GOT3 (cell line): ENCODE results near the gene RAB14.

Source experiments
- DNase-seq: peaks from one replicate; lab custom pipeline; 2025; ENCODE audit warnings: mixed read lengths; lab: John Stamatoyannopoulos, UW

RAB14 gene

GRCh38 chr9:121219530-121219929 lies 17.9 kb upstream of the RAB14 start:
- DNase-seq, result no peak

DNA sequence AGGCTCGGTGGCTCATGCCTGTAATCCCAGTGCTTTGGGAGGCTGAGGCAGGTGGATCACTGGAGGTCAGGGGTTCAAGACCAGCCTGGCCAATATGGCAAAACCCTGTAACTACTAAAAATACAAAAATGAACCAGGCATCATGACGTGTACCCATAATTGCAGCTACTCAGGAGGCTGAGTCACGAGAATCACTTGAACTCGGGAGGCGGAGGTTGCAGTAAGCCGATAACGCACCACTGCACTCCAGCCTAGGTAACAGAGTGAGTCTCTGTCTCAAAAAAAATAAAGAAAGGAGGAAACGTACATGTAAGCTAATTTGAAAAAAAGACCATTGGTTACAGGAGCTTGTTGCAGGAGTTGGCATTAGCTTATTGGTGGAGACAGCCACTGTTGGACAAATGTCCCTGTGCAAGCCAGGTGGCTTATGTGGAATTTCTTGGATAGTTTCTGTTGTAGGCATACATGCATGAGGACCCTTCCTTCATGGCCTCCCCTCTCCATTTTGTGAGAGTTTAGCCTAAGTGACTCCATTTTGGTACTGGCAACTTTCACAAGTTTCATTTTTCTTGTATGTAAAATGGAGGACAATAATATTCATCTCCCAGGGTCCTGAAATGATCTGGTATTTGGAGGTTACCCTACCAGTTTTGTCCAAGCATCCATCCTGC lies 16.8 kb upstream of the RAB14 start:
- DNase-seq, result no peak

- DNase-seq, result no peak
Observed at GRCh38 chr9:121217609-121218292, 16.1 kb upstream of the RAB14 start.

DNA sequence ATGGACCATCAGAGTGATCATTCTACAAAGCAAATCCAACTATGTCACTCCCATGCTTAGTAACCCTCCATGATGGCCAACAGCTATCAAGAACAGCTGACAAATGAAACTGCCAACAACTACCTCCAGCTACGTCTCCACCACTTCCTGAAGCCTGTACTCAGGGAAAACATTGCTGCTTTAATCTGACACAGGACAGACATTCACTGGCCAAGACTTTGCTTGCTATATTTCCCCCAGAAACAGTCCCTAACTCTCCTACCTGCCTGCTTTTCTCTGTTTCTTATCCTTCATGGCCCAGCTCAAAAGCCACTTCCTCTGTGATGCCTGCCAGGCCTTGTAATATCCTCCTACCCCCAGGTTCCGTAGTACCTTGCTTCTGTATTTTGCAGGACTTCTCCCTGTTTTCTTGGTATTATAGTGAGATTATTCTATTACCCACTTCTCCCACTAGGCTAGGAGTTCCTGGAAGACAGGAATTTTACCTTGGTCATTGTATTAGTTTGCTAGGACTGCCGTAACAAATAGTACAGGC lies 14.7 kb upstream of the RAB14 start:
- DNase-seq, result no peak

DNA sequence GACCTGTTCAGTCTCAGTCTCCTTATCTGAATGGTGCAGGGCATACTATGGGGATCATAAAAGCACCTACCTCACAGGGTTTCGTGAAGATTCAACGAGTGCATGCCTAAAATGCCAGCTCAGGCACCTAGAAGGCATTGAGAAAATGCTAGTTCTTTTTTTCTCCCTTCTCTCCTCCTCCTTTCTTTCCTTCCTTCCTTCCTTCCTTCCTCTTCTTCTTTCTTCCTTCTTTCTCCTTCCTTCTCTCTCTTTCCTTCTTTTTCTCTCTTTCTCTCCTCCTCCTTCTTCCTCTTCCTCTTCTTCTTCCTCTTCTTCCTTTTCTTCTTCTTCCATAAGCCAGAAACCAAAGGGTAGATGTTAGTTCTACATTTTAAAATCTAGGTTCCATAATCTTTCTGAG lies 12.3 kb upstream of the RAB14 start:
- DNase-seq, result no peak

- DNase-seq, result peak; percentile 5
Observed at GRCh38 chr9:121213136-121213806, 11.6 kb upstream of the RAB14 start.

DNA sequence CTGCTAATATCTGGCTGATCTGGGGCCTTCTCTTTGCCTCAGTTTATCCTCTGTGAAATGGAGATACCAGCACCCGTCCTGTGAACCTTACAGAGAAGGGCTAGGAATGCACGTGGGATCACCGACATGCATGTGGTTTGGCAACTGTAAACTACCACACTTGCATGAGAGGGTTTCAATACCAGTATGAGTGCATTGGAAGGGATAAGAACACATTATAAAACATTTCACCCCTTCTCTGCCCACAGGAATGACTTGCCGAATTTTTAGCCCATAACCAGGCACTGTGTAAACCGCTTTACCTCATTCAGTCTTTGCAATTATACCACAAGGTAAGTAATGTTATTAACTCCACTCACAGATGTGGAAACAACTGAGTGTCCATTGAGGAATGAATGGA lies 8.9 kb upstream of the RAB14 start:
- no peak for DNase-seq

DNA sequence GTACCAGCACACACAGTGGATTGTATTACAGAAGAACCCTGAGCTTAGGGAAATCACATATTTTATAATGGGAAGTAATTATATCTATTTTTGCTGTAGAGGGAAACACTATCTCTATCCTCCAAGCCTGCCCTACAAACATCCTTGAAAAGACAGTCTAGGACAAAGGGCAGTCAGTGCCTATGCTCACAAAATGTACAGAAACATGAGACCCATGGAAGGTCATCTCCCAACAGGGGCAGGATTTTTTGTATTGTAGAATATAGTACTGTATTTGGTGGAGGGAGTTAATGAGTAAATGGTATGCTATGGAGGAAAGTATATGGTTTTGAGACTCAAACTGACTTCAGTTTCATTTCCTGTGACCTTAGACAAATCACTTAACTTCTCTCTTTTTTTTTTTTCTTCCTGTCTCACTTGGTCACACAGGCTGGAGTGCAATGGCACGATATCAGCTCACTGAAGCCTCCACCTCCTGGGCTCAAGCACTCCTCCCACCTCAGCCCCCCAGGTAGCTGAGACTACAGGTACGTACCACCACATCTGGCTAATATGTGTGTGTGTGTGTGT lies 5.8 kb upstream of the RAB14 start:
- no peak for DNase-seq

- DNase-seq, result no peak
Observed at GRCh38 chr9:121206516-121207370, 5.1 kb upstream of the RAB14 start.

GRCh38 chr9:121204611-121205010 lies 2.9 kb upstream of the RAB14 start:
- DNase-seq, result no peak

DNA sequence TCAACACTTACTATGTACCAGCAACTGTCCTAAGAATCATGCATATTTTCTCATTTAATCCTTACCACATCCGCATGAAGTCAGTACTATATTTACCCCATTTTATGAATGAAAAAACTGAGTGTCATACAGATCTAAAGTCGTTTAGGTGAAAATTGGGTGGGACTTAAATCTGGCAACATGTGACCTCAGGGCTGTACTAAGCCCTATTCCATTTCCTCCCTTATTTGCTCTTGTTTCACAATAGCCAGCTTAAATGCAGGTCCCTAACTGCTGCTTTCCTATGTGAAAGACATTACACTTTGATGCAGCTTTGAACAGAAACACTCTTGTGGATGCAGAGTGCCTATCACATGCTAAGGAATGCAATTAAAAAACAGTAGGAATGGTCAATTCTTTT lies 2.5 kb upstream of the RAB14 start:
- no peak for DNase-seq

DNA sequence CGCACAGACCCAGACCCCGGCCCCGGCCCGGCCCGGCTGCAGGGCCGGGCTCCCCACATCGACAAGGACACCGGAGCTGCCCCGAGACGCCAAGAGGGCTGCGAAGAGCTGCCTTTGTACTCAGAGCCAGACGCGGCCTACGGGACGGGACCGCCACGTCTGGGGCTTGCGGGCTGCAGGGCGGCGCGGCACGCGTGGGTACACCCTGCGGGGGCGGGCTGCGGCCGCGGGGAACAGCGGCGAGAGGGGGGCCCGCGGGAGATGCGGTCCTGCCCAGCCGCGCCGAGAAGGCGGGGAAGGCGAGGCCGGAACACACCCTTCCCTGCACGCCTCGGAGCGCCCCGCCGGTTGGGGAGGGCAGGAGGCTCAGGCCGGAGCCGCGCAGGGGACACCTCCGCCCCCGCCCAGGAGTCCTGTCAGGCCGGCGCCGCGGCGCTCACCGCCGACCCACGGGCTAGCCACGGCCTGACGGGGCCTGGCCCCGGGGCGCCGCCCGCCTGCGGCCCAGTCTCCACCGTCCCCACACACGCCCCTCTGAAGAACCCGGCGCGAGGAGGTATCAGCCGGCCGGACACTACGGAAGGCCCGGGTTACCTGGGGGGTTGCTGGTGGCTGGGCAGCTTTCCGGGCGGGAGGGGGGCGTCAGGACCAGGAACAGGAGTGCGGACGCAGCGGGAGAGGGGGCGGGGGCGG lies 478 bp downstream of the RAB14 start:
- no peak for DNase-seq

GRCh38 chr9:121200356-121200755 lies 1.3 kb downstream of the RAB14 start:
- no peak for DNase-seq

- no peak for DNase-seq
Observed at GRCh38 chr9:121199921-121200320, 1.7 kb downstream of the RAB14 start.

- DNase-seq, result no peak
Observed at GRCh38 chr9:121198512-121199042, 3.1 kb downstream of the RAB14 start.

GRCh38 chr9:121197132-121197531 lies 4.5 kb downstream of the RAB14 start:
- no peak for DNase-seq

- DNase-seq, result no peak
Observed at GRCh38 chr9:121196389-121196788, 5.3 kb downstream of the RAB14 start.

DNA sequence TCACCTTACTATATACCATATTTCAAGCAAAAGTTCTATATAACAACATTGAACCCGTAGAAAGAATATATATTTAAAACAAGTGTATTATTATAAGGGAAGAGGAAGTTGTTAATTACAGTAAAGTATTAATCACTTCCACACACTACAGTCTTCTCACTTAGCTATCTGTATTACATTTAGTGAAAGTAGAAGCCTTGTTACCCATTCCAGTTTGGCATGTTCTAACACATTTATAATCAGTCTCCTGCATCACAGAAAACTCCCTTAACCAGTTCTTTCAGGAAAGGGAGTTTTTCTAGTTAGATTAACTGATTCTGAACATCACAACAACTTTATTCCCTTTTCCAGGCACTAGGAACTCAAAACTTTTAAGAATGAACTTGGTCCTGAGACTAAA lies 6.9 kb downstream of the RAB14 start:
- no peak for DNase-seq

DNA sequence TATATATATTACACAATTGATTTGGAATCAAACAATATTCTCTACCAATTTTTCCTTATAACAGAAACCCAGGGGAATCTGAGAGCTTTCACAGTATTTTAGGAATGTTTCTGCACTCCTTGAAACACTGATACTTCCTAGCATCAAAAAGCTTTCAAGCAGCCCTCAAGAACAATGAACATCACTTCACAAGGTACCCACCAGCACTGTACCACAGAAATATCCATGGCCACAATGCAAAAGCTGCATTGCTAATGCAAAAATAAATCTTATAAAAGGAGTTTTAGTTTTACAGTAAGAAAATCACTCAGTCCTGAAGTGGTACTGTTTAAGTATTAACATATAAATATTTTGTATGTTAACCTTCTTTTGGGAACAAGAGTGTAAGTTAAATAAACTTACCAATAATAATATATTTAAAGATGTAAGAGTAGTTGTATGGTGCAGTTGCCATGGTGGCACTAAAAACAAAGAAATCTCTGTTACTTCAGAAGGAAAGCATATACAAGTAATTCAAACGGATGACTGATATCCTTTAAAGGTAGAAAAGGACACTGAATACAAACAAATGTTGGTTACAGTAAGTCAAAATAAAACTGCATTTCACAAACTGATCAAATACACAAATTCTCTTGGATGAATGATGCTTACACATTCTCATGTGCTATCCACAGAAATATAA lies 8.6 kb downstream of the RAB14 start:
- DNase-seq, result no peak

DNA sequence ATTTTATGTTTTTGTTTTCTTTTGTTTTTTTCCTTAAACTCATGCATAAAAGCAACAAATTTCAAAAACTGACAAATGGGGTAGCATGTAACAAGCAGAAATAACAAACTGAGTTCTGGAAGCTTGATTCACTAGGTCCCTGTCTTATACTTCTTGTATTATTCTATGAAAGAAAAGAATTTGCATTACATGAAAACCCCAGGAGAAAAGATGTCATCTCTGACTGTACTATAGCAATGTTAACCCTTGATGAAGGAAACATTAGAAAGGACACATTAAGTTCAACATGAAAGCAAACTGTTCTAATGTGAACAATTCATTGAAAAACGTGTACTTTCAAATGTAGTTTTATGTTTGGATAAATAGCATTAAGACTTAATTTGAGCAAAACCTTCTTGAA lies 9.2 kb downstream of the RAB14 start:
- DNase-seq, result no peak
